IPS-18c (cell line): ENCODE measurements around the gene CCSER2.
"Not testable (repeated sequence)": the region's sequence is repeated elsewhere in the genome, so short reads cannot be mapped to it uniquely, and the experiment has no call there.

Experiments
- H3K4me3 ChIP-seq: 2 replicates; pipeline ENCODE4 v1.7.0; 2013; ENCODE audit warnings: low read depth, mild to moderate bottlenecking, low read length, moderate library complexity; ENCODE audit not compliant: insufficient read depth
- H3K9me3 ChIP-seq: one replicate; pipeline ENCODE4 v1.6.1; 2013; ENCODE audit warnings: mild to moderate bottlenecking, low read length, moderate library complexity; ENCODE audit not compliant: control insufficient read depth, insufficient read depth

Gene CCSER2

DNA sequence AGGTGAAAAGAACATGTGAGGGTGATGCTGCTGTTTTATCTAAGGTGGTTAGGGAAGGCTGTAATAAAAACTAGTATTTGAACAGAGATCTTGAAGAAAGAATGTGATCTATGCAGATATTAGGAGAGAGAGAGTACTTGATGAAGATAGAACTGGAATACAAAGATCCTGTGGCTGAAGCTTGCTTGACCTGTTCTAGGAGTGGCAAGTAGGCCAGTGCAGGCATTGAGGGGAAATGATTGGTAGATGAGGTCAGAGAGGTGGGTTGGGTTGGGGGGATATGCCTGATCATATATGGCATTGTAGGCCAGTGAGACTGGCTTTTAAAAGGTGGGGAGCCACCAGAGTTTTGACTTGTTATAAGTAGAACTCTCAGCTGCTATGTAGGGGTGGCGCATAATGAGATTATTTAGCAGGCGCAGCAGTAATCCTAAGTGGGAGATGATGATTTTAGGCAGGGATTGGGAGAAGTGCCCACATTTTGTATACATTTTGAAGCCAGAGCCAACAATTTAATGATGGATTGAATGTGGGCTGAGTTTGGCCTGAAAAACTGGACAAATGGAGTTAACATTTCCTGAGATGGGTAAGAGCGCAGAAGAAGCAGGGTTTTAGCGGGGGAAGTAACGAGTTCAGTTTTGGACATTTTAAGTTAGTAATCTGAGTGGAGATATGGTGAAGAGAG lies 8.2 kb downstream of the CCSER2 start:
- peaks cover 2% of the 10 kb centered on the region for H3K9me3 ChIP-seq
- H3K4me3 ChIP-seq = no peak overlapping the region

DNA sequence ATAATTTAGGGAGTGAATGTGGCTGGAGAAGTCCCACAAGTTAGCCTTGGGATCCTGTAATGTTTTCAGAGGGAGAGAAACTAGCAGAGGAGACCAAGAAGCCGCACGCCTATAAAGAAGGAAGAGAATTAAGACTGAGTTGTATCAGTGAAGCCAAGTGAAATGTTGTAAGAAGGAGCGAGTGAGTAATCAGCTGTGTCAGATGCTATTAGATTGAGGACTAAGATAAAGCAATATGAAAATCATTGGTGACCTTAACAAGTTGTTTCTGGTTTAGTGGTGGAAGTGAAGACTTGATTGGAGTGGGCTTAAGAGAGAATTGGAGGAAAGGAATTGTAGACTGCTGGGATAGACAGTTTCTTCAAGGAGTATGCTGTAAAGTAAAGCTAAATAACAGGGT lies 8.8 kb downstream of the CCSER2 start:
- no peak overlapping the region for H3K4me3 ChIP-seq
- H3K9me3 ChIP-seq = peaks cover 2% of the 10 kb centered on the region

DNA sequence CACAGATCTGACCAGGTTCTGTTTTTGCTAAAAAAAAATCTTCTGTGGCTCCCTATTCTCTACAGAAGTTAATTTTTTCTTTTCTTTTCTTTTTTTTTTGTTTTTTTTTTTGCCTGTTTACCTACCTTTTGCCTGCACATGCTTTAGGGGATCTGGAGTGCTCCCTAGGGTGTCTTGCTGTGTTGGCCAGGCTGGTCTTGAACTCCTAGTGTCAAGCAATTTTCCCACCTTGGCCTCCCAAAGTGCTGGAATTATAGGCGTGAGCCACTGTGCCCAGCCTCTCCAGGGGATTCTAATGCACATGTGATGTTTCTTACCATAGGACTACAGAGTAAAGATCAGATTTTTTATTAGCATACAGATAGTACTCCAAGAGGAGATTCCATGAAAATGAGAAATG lies 10.6 kb downstream of the CCSER2 start:
- Histone ChIP-seq H3K4me3 (no peak overlapping the region), H3K9me3 (peaks cover 2% of the 10 kb centered on the region)

DNA sequence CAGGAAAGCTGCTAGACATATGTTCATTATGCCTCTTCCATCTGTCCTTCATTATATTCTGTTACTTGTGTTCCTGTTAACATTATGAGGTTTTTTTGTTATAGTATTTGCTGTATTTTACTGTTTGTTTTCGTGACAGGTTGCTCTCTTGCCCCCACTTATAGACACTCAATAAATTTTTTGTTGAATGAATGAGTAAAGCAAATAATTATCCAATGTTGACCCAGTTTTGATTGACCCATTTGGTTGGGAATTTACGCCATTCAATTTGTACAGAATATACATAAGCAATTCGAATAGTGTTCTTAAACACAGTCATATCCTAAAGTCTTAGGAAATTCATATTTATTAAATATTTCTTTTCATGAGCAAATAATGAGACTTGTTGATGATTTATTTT lies 11.8 kb downstream of the CCSER2 start:
- Histone ChIP-seq H3K4me3 (no peak overlapping the region), H3K9me3 (peaks cover 2% of the 10 kb centered on the region)

DNA sequence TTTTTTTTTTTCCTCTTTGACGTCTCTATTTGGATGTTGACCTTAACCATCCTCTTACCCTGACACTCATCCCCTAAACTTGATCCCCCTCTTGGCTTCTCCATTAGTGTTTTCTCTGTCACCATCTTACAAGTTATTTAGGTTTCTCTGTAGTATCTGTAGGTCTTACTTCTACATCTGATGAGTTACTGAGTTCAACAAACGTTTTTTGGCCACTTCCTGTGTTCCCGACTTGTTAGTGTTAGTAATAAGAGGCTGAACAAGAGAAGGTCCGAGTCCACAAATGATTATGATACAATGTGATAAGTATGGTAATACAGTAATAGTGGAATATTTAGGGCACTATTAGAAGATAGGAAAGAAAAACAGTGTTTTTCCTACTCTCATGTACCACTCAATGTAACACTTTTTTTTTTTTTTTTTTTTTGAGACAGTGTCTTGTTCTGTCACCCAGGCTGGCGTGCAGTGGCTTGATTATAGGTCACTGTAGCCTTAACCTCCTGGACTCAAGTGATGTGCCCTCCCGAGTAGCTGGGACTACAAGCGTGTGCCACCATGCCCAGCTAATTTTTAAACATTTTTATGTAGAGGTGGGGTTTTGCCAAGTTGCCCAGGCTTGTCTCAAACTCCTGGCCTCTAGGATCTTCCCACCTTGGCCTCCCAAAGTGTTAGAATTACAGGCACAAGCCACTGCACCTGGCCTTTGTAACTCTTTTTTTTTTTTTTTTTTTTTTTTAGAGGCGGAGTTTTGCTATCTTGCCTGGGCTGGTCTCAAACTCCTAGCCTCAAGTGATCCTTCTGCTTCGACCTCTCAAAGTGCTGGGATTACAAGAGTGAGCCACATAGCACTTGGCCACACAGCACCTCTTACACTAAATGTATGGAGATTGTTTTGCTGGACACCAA lies 12.5 kb downstream of the CCSER2 start:
- Histone ChIP-seq H3K9me3 (peaks cover 2% of the 10 kb centered on the region), H3K4me3 (no peak overlapping the region)

DNA sequence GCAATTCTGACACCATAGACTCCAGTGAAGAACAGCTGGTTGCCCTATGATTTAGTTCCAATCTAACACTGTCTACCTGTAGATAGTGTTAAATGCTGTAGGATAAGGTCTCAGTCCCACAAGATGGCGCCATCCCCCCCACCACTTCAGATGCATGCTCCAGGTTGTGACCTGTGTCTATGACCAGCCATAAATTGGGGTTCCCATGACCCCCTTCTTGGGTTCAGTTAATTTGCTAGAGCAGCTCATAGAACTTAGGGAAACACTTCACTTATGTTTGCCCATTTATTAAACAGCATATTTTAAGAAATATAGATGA lies 13.1 kb downstream of the CCSER2 start:
- no peak overlapping the region for H3K4me3 ChIP-seq

DNA sequence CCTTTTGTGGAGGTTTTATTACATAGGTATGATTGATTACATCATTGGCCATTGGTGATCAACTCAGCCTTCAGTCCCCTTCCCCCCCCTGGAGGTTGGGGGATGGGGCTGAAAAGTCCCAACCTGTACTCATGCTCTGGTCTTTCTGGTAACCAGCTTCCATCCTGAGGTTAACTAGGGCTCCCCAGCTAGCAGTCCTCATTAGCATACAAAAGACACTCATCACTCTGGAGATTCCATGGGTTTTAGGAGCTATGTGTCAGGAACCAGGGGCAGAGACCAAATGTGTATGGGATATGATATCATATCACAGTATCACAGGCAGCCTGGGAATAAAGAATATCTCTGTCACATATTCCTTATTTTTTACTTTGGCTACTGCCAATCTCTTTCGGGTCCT lies 13.6 kb downstream of the CCSER2 start:
- Histone ChIP-seq H3K4me3 (no peak overlapping the region), H3K9me3 (peaks cover 2% of the 10 kb centered on the region)

More for the DNA sequence above, 13.1 kb downstream of the CCSER2 start:
- H3K9me3 ChIP-seq = peaks cover 2% of the 10 kb centered on the region

DNA sequence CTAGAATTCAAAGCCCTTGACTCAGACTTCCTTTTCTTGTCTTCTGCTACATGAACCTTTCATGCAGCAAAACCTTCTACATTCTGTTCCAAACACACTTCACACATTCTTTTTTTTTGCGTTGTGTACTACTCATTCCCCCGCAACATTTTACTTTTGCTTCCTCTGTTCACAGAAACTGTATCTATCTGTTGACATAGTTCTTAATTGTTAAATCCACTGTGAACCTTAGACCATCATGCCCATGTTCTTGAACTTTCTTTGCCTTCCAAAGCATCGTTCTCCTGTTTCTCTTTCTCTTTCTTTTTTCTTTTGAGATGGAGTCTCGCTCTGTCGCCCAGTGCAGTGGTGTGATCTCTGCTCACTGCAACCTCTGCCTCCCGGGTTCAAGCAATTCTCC lies 14.2 kb downstream of the CCSER2 start:
- H3K4me3 ChIP-seq = no peak overlapping the region
- H3K9me3 ChIP-seq = peaks cover 3% of the 10 kb centered on the region

DNA sequence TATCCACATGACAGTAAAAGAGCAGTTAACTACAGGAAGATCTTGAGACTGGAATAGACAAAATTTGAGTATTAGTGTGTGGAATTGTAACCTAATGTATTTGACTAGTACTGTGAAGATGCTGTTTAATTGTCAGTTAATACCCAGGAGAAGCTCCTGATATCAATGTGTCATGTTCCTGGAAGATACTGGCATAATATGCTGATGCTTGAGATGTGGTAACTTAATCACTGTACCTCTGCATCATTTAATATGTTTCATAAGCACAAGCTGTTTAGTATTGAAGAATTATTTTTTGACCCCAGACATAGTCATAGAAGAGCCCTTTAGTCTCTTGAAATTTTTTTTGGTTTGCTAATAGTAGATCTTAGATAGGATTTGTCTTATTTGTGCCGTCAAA lies 15.4 kb downstream of the CCSER2 start:
- Histone ChIP-seq H3K9me3 (peaks cover 4% of the 10 kb centered on the region), H3K4me3 (no peak overlapping the region)

DNA sequence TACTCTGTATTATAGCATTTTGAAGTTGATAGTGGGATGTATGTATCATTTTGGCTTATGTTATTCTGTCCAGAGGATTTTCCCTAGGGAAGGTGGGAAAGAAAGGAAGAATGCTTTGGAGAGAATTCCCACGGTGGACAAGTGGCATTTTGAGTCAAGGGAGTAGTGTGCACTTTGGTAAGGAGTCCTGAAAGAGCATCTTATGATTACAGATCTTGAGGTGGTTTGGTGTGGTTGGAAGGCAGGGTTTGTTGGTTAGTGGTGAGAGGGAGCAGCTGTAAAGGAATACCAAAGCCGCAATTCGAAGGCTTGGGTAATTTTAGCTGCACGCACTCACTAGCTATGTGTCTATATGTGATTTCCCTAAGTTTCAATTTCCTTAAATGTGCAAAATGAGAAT lies 16.1 kb downstream of the CCSER2 start:
- H3K4me3 ChIP-seq = no peak overlapping the region
- peaks cover 2% of the 10 kb centered on the region for H3K9me3 ChIP-seq

DNA sequence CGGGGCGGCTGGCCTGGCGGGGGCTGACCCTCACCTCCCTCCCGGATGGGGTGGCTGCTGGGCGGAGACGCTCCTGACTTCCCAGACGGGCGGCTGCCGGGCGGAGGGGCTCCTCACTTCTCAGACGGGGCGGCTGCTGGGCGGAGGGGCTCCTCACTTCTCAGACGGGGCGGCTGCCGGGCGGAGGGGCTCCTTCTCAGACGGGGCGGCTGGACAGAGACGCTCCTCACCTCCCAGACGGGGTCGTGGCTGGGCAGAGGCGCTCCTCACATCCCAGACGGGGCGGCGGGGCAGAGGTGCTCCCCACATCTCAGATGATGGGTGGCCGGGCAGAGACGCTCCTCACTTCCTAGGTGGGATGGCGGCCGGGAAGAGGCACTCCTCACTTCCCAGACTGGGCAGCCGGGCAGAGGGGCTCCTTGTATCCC lies 19.2 kb downstream of the CCSER2 start:
- not testable (repeated sequence) for H3K9me3 ChIP-seq, H3K4me3 ChIP-seq

DNA sequence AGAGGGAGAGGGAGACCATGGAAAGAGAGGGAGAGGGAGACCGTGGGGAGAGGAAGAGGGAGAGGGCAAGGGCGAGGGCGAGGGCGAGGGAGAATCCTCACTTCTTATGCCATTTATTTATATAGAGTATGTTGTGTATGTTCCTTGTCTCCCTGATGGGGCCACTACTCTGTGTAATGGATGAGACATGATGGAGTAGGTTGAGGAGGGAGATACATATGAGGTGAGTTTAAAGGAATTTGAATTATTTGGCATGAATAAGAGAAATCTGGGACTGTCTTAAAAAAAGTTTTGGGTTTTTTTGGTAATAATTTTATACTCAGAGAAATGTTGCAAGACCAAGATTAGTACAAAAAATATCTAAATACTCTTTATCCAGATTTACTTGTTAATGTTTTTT lies 20.1 kb downstream of the CCSER2 start:
- Histone ChIP-seq H3K9me3 (peaks cover 2% of the 10 kb centered on the region), H3K4me3 (no peak overlapping the region)

DNA sequence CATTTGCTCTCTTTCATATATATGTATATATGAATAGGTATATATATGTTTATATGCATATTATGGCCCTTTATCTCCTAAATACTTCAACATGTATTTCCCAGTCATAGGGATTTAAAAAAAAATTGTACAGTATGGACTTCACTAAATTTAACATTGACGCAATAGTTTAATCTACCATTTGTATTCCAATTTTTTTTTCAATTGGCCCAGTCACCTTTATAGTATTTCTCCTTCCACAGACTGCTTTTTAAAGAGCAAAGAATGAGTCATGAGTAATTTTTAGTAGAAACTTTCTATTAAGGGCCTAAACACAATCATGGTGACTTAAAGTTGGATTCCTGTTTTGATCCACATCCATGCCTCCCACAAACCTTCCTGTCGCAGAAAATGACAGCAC lies 20.5 kb downstream of the CCSER2 start:
- H3K9me3 ChIP-seq = peaks cover 2% of the 10 kb centered on the region
- H3K4me3 ChIP-seq = no peak overlapping the region

DNA sequence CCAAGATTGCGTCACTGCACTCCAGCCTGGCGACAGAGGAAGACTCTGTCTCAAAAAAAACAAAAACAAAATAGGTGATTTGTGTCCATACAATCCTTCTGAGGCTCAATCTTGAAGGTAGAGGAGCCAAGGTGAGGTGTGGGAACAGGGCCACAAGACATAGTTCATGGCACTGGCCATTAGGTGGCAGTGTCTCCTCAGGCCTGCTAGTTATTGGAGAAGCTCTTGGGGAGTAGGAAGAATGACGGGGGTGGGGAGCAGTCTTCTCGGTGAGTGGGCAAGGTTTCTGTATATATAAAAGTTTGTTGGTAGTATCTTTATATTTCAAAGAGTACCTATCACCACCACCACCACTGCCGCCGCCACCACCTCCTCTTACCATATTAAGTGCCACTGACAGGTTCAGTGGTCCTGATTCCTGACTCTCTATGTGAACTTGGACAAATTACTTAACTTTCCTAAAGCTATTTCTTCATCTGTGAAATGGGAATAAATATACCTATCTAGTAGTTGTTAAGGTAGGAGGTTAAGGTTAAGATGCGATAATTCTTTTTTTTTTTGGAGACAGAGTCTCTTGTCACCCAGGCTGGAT lies 24.0 kb downstream of the CCSER2 start:
- Histone ChIP-seq H3K4me3 (no peak overlapping the region), H3K9me3 (peaks cover 2% of the 10 kb centered on the region)

DNA sequence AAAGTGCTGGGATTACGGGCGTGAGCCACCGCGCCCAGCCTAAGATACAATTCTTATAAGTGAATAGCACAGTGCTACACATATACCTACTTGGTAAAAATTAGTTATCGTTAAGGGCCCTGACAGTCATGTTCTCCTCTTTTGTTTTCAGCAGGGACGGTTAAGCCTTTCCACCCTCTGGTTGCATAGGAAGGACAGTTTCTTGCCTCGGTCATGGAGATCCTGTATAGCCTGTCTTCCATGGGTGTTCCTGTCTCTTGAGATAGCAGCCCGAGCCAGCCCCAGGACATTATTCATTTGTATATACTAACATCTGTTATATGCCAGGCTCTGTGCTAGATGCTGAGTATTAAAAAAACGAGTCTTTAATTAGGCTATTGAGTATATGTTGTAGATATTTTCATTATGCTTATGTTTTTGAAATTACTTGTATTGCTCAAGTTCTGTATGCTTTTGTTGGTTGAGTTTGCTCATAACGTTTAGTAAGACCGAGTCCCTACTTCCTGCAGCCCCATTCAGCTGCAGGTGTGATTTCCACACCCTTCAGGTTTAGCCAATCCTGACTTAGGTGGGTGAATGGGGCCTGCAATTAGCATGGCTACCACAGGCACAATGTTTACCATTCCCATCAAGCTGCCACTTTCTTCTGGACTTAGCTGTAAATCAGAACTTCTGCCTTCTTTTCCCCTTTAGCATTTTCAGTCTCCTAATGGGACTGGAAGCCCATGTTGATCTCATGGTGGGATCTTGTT lies 24.8 kb downstream of the CCSER2 start:
- Histone ChIP-seq H3K9me3 (no peaks in the 10 kb centered on the region), H3K4me3 (no peak overlapping the region)

DNA sequence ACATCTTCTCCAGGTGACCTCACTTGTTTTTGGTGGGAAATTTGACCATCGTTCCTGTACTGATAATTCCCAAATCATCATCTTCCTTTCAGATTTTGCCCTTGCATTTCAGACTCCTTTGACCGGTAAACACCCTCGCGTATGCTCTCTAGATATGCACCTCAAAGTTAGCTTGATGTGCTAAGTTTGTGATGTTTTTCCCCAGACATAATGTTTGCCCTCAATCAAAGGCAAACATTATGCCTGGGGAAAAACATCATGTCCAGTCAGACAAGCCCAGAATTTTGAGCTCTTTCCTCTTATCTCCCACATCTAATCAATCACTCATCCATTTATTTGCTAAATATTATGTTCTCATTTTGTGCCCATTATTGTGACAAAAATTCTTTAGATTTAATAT lies 26.2 kb downstream of the CCSER2 start:
- no peaks in the 10 kb centered on the region for H3K9me3 ChIP-seq
- no peak overlapping the region for H3K4me3 ChIP-seq

DNA sequence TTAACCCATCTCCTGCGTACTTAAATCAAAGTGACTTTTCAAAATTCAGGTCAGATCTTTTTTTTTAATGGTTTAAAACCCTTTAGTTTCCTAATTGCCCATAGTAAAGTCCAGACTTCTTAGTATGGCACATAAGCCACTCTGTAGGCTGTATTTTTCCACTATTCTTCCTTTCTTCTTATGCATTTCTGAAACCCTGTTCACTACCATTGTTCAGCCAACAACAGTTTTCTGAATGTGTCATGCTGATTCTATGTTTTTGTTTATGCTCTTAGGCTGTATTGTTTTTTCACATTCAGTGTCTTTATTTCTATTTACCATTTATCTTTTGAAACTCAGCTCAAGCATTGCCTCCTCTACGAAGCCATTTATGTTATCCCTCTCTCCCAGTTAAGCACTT lies 26.7 kb downstream of the CCSER2 start:
- no peak overlapping the region for H3K4me3 ChIP-seq
- H3K9me3 ChIP-seq = no peaks in the 10 kb centered on the region

DNA sequence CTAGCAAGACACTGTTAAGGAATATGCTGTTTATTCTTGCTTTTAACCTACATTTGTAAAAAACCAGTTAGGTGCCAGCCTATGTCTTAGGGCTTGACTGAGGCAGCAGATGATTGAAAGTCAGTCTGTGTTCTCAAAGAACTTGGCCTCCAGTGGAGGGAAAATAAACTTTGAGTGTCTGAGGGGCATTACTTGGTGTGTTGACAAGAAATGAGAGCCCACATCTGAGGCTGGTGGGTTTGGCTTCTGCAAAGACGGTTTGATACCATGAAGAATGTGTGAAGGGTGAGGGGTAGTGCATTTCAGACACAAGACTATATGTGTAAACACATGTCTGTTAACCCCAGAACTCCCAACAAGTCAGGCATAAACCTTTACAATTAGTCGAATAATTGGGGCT lies 28.5 kb downstream of the CCSER2 start:
- H3K9me3 ChIP-seq = no peaks in the 10 kb centered on the region
- no peak overlapping the region for H3K4me3 ChIP-seq
